Right lobe of liver (tissue), 6 donors: ENCODE results near the gene RNASEH2C. TPM values are rescaled to one million over a fixed set of nuclear protein-coding genes. Genes with fewer than 3 reads are reported as not detected.
A peak's percentile ranks its signal among the peaks of the same experiment; 100 is the strongest.

Experiments
- ATAC-seq, 4 donors: fragments of 200-7000 bp; cut with Tn5 transposase; one replicate each; pipeline ENCODE4 v1.9.1; 2020; ENCODE audit warnings: mild to moderate bottlenecking in 4 of 4, moderate library complexity in 4 of 4
- DNase-seq, 3 donors: peaks; one replicate each; pipeline ENCODE4 v3.0.0-alpha.2; 2020
- H3K27ac ChIP-seq, 3 donors: fragments of 200-600 bp; one replicate each; pipeline ENCODE4 v1.8.0; 2022
- H3K27me3 ChIP-seq, 2 donors: fragments of 200-600 bp; one replicate each; pipeline ENCODE4 v1.8.0; 2022
- H3K36me3 ChIP-seq, 4 donors: fragments of 200-600 bp; sonication (generic) in 1 of 4; one replicate each; pipeline versions ENCODE4 v1.5.1 to v1.8.0; 2017 to 2022; ENCODE audit warnings: control low read depth in 1 of 4
- H3K4me1 ChIP-seq, 4 donors: fragments of 200-600 bp; sonication (generic) in 1 of 4; one replicate each; pipeline versions ENCODE4 v1.5.1 to v1.8.0; 2017 to 2022; ENCODE audit warnings: control low read depth in 1 of 4
- H3K4me3 ChIP-seq, 3 donors: fragments of 200-600 bp; one replicate each; pipeline ENCODE4 v1.8.0; 2022
- H3K9me3 ChIP-seq, 4 donors: fragments of 200-600 bp; sonication (generic) in 1 of 4; one replicate each; pipeline versions ENCODE4 v1.5.1 to v1.8.0; 2017 to 2022; ENCODE audit warnings: control low read depth in 1 of 4
- CTCF ChIP-seq, 4 donors: fragments of 200-600 bp in 3 of 4; fragments of 450-650 bp in 1 of 4; IDR thresholded peaks; one replicate each; pipeline versions ENCODE4 v1.5.1 to v1.8.0; 2016 to 2022; ENCODE audit warnings: antibody characterized with exemption in 4 of 4, mild to moderate bottlenecking in 2 of 4
- POLR2A ChIP-seq: fragments of 450-650 bp; IDR thresholded peaks from one replicate; pipeline ENCODE4 v1.6.1; 2017; ENCODE audit warnings: antibody characterized with exemption, mild to moderate bottlenecking
- WGBS: methylation state at CpG from one replicate; pipeline ENCODE4 v1.1.6; 2018; ENCODE audit warnings: low coverage, low lambda C conversion rate; ENCODE audit not compliant: insufficient coverage; ENCODE audit errors: missing lambda C conversion rate; 5-methylcytosine and 5-hydroxymethylcytosine counted together
- intact Hi-C, 2 donors: fragments of 100-400 bp; cut with DNase I; formaldehyde crosslinking; loops; one replicate each; pipeline versions ENCODE4 v1.11.2 to v1.14.1; 2022
- total RNA-seq, 6 experiments: library from RNA; depleted of rRNA in 2 of 6; stranded (reverse); fragments of >200 nt in 2 of 6; fragmentation: NEBNext Ultra II Directional in 3 of 6; extraction: Animal tissue kit (Norgen Biotek cat#: 25700) in 3 of 6; gene quantifications; one replicate each; pipeline versions ENCODE4 v1.1.0 to v1.2.4, GENCODE V29; 2016 to 2023
- donor health status: DM: no; HTN: yes; CAD: no.
- donor health status: DM: no; HTN: no; CAD: no.
- donor health status: DM: no; HTN: no; CAD: no.
- donor health status: DM: no; HTN: yes; CAD: no.
- donor health status: DM: no; HTN: yes; CAD: no.

RNASEH2C gene
- total RNA-seq, 6 experiments from 2014 or later: 16.8 to 39.1 (median 26.1) TPM

DNA sequence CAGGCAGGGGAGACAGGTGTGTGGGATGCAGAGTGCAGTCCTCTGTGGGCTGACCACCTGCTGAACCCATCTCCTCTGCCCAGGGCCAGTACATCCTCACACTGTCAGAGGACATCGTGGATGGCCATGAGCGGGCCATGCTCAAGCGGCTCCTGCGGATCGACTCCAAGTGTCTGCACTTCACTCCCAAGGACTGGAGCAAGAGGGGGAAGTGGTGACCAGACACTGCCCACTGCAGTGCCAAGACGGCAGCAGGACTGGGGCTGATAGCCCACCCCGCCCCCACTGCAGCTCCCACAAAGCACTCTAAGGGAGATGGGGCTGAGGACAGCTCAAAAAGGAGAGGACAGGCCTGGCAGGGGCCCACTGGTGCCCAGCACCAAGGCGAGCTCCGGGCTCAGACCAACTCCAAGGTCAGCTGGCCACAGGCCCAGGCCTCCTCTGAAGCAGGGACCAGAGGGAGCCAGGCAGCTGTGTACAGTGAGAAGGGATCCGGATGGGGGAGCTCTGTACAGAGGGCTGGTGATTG lies 1.6 kb downstream of the RNASEH2C start:
- Histone ChIP-seq H3K36me3 (peaks cover 5 to 52% (median 20%) of the 10 kb centered on the region in 4 donors), H3K27ac (no peak overlapping the region), H3K4me1 (peaks cover 0 to 13% (median 6%) of the 10 kb centered on the region in 4 donors), H3K4me3 (peak overlapping the region in 1 of 3 donors; percentile 90), H3K9me3 (no peaks in the 10 kb centered on the region), H3K27me3 (no peaks in the 10 kb centered on the region)
- WGBS: 10% methylated on average over 3 of the region's 10 CpGs
- TF ChIP-seq POLR2A (no peak), CTCF (IDR thresholded peaks at IDR 0.05) (no peak)
- peak; percentile 65 to 77 (median 74) for DNase-seq
- peak; percentile 46 to 55 (median 53) for ATAC-seq
- intact Hi-C loops: loop anchor here in 1 of 2 donors (10.0 kb wide), 1 partner anchor 96 kb away; no protein-coding TSS in a partner anchor

DNA sequence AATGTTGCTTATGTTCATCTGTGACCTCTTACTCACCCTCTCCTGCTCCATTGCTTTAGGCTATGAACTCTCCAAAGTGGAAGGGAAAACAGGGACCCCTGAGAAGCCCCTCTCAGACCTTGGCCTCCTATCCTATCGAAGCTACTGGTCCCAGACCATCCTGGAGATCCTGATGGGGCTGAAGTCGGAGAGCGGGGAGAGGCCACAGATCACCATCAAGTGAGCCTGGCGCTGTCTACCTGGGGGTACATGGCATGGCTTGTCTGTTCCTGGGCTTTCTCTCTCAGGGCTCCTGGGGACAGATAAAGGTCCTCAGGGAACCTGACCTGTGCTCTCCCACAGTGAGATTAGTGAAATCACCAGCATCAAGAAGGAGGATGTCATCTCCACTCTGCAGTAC lies 2.1 kb downstream of the RNASEH2C start:
- DNase-seq (no peak), ATAC-seq (no peak)
- Histone ChIP-seq H3K4me3 (no peak overlapping the region), H3K36me3 (peaks cover 7 to 55% (median 21%) of the 10 kb centered on the region in 4 donors), H3K27me3 (no peaks in the 10 kb centered on the region), H3K27ac (no peak overlapping the region), H3K4me1 (peaks cover 0 to 13% (median 6%) of the 10 kb centered on the region in 4 donors), H3K9me3 (no peaks in the 10 kb centered on the region)
- TF ChIP-seq CTCF (IDR thresholded peaks at IDR 0.05): no peak
- no peak for TF ChIP-seq POLR2A
- 92% methylated on average over 4 of the region's 4 CpGs for WGBS
- intact Hi-C loops: loop anchor here in 1 of 2 donors (10.0 kb wide), 1 partner anchor 96 kb away; no protein-coding TSS in a partner anchor

DNA sequence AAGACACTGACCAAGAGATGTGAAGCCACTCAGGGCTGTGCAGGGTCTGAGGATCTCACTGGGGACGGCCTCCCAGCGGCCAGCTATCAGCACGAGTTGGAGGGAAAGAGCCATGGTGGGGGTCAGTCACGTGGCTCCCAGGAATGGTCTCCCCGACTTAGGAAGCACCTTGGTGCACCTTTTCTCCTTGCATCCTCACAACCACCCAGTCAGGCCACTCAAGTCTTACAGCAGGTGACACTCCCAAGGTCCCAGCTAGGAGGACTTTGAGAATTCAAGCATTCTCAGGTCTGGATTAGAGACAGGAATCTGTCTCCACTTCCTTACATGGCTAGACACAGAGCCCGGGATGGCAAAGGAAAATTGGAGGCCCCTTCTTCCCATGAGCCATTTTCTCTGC lies 2.7 kb downstream of the RNASEH2C start:
- Histone ChIP-seq H3K4me1 (peaks cover 0 to 17% (median 6%) of the 10 kb centered on the region in 4 donors), H3K4me3 (no peak overlapping the region), H3K27ac (no peak overlapping the region), H3K27me3 (no peaks in the 10 kb centered on the region), H3K36me3 (peaks cover 7 to 59% (median 23%) of the 10 kb centered on the region in 4 donors), H3K9me3 (no peaks in the 10 kb centered on the region)
- DNase-seq (no peak), ATAC-seq (no peak)
- WGBS: 77% methylated on average over 3 of the region's 6 CpGs
- intact Hi-C loops: loop anchor here in 1 of 2 donors (10.0 kb wide), 1 partner anchor 97 kb away; no protein-coding TSS in a partner anchor
- TF ChIP-seq CTCF (IDR thresholded peaks at IDR 0.05) (no peak), POLR2A (no peak)

- ATAC-seq: no peak
- no peaks in the 10 kb centered on the region for H3K27me3 ChIP-seq
- no peaks in the 10 kb centered on the region for H3K9me3 ChIP-seq
- H3K4me1 ChIP-seq: peaks cover 0 to 21% (median 6%) of the 10 kb centered on the region in 4 donors
- 80% methylated on average over 1 of the region's 14 CpGs for WGBS
- no peak for DNase-seq
- intact Hi-C loops: loop anchor here in 1 of 2 donors (10.0 kb wide), 1 partner anchor 98 kb away; no protein-coding TSS in a partner anchor
- TF ChIP-seq POLR2A: no peak
- TF ChIP-seq CTCF (IDR thresholded peaks at IDR 0.05): no peak
- no peak overlapping the region for H3K4me3 ChIP-seq
- H3K27ac ChIP-seq: no peak overlapping the region
- H3K36me3 ChIP-seq: peaks cover 7 to 59% (median 23%) of the 10 kb centered on the region in 4 donors
Observed at GRCh38 chr11:65716774-65717405, 3.7 kb downstream of the RNASEH2C start.
